Measurements from ENCODE around the gene RAMP2.
"Not testable (repeated sequence)": the region's sequence is repeated elsewhere in the genome, so short reads cannot be mapped to it uniquely, and the experiment has no call there.

The RAMP2 gene

GRCh38 chr17:42751628-42752027 lies 9.4 kb upstream of the RAMP2 start:
- H3K4me3 Mint-ChIP-seq, result no peak overlapping the region
- H3K4me1 Mint-ChIP-seq (ENCODE audit: low read depth), result no peaks in the 10 kb centered on the region
- no peaks in the 10 kb centered on the region for H3K9me3 Mint-ChIP-seq
- peaks cover 39% of the 10 kb centered on the region for H3K27me3 Mint-ChIP-seq
- no peaks in the 10 kb centered on the region for H3K36me3 Mint-ChIP-seq (ENCODE audit: low read depth)
- no peak overlapping the region for H3K27ac Mint-ChIP-seq

GRCh38 chr17:42754782-42755181 lies 6.2 kb upstream of the RAMP2 start:
- Mint-ChIP-seq H3K4me1 (ENCODE audit: low read depth) (peaks cover 2% of the 10 kb centered on the region), H3K27me3 (peaks cover 51% of the 10 kb centered on the region)

GRCh38 chr17:42759982-42760651 lies 910 bp upstream of the RAMP2 start:
- Mint-ChIP-seq H3K9me3 (no peaks in the 10 kb centered on the region), H3K36me3 (ENCODE audit: low read depth) (no peaks in the 10 kb centered on the region), H3K27ac (no peak overlapping the region), H3K4me1 (ENCODE audit: low read depth) (peaks cover 10% of the 10 kb centered on the region), H3K27me3 (peaks cover 63% of the 10 kb centered on the region), H3K4me3 (peak overlapping the region; percentile 51)

More at GRCh38 chr17:42754782-42755181, 6.2 kb upstream of the RAMP2 start:
- H3K36me3 Mint-ChIP-seq (ENCODE audit: low read depth), result no peaks in the 10 kb centered on the region
- H3K9me3 Mint-ChIP-seq, result no peaks in the 10 kb centered on the region
- no peak overlapping the region for H3K4me3 Mint-ChIP-seq
- no peak overlapping the region for H3K27ac Mint-ChIP-seq

GRCh38 chr17:42761638-42762037 lies 611 bp downstream of the RAMP2 start:
- Mint-ChIP-seq H3K4me1 (ENCODE audit: low read depth) (peaks cover 10% of the 10 kb centered on the region), H3K36me3 (ENCODE audit: low read depth) (no peaks in the 10 kb centered on the region), H3K9me3 (no peaks in the 10 kb centered on the region), H3K4me3 (no peak overlapping the region), H3K27me3 (peaks cover 60% of the 10 kb centered on the region), H3K27ac (no peak overlapping the region)

GRCh38 chr17:42766124-42766523 lies 5.1 kb downstream of the RAMP2 start:
- Mint-ChIP-seq H3K27me3 (peaks cover 45% of the 10 kb centered on the region), H3K9me3 (no peaks in the 10 kb centered on the region), H3K27ac (no peak overlapping the region), H3K36me3 (ENCODE audit: low read depth) (no peaks in the 10 kb centered on the region), H3K4me1 (ENCODE audit: low read depth) (no peaks in the 10 kb centered on the region), H3K4me3 (no peak overlapping the region)

GRCh38 chr17:42767512-42767911 lies 6.5 kb downstream of the RAMP2 start:
- no peaks in the 10 kb centered on the region for H3K36me3 Mint-ChIP-seq (ENCODE audit: low read depth)
- H3K27me3 Mint-ChIP-seq, result peaks cover 36% of the 10 kb centered on the region
- H3K27ac Mint-ChIP-seq, result no peak overlapping the region
- H3K4me1 Mint-ChIP-seq (ENCODE audit: low read depth), result peaks cover 6% of the 10 kb centered on the region
- no peak overlapping the region for H3K4me3 Mint-ChIP-seq
- no peaks in the 10 kb centered on the region for H3K9me3 Mint-ChIP-seq

GRCh38 chr17:42768006-42768405 lies 7.0 kb downstream of the RAMP2 start:
- H3K9me3 Mint-ChIP-seq; H3K36me3 Mint-ChIP-seq (ENCODE audit: low read depth); H3K4me3 Mint-ChIP-seq; H3K27ac Mint-ChIP-seq: not testable (repeated sequence)
- Mint-ChIP-seq H3K27me3 (peaks cover 31% of the 10 kb centered on the region), H3K4me1 (ENCODE audit: low read depth) (peaks cover 10% of the 10 kb centered on the region)

GRCh38 chr17:42769964-42770363 lies 8.9 kb downstream of the RAMP2 start:
- H3K9me3 Mint-ChIP-seq; H3K27ac Mint-ChIP-seq; H3K36me3 Mint-ChIP-seq (ENCODE audit: low read depth); H3K4me3 Mint-ChIP-seq: not testable (repeated sequence)
- H3K4me1 Mint-ChIP-seq (ENCODE audit: low read depth), result peaks cover 30% of the 10 kb centered on the region
- peaks cover 20% of the 10 kb centered on the region for H3K27me3 Mint-ChIP-seq

GRCh38 chr17:42772945-42773289 lies 11.9 kb downstream of the RAMP2 start:
- peaks cover 6% of the 10 kb centered on the region for H3K27me3 Mint-ChIP-seq
- H3K27ac Mint-ChIP-seq, result peak overlapping the region; percentile 96
- H3K4me3 Mint-ChIP-seq, result peak overlapping the region; percentile 100
- H3K9me3 Mint-ChIP-seq, result no peaks in the 10 kb centered on the region
- peaks cover 35% of the 10 kb centered on the region for H3K4me1 Mint-ChIP-seq (ENCODE audit: low read depth)
- peaks cover 30% of the 10 kb centered on the region for H3K36me3 Mint-ChIP-seq (ENCODE audit: low read depth)

GRCh38 chr17:42773290-42774035 lies 12.4 kb downstream of the RAMP2 start, which contains the start of gene VPS25:
Gene VPS25, plus strand, starts transcription at chr17:42773449. Its CDS starts 27 bp downstream, at chr17:42773476.
- Mint-ChIP-seq H3K27ac (peak within 1 kb of the TSS; percentile 96), H3K4me3 (peak within 1 kb of the TSS; percentile 100), H3K27me3 (peaks cover 5% of the 10 kb centered on the region), H3K4me1 (ENCODE audit: low read depth) (peaks cover 35% of the 10 kb centered on the region), H3K36me3 (ENCODE audit: low read depth) (peaks cover 35% of the 10 kb centered on the region), H3K9me3 (no peaks in the 10 kb centered on the region)

- H3K4me3 Mint-ChIP-seq, result peak overlapping the region; percentile 100
- H3K9me3 Mint-ChIP-seq, result no peaks in the 10 kb centered on the region
- H3K27me3 Mint-ChIP-seq, result no peaks in the 10 kb centered on the region
- peaks cover 35% of the 10 kb centered on the region for H3K4me1 Mint-ChIP-seq (ENCODE audit: low read depth)
- peak overlapping the region; percentile 96 for H3K27ac Mint-ChIP-seq
- peaks cover 39% of the 10 kb centered on the region for H3K36me3 Mint-ChIP-seq (ENCODE audit: low read depth)
Observed at GRCh38 chr17:42774066-42774745, 13.2 kb downstream of the RAMP2 start.

GRCh38 chr17:42775534-42776098 lies 14.6 kb downstream of the RAMP2 start:
- Mint-ChIP-seq H3K27ac (no peak overlapping the region), H3K4me3 (no peak overlapping the region), H3K27me3 (no peaks in the 10 kb centered on the region), H3K4me1 (ENCODE audit: low read depth) (peaks cover 35% of the 10 kb centered on the region), H3K9me3 (no peaks in the 10 kb centered on the region), H3K36me3 (ENCODE audit: low read depth) (peaks cover 45% of the 10 kb centered on the region)

- H3K36me3 Mint-ChIP-seq (ENCODE audit: low read depth), result peaks cover 45% of the 10 kb centered on the region
- H3K4me3 Mint-ChIP-seq, result no peak overlapping the region
- H3K9me3 Mint-ChIP-seq, result no peaks in the 10 kb centered on the region
- no peak overlapping the region for H3K27ac Mint-ChIP-seq
- H3K27me3 Mint-ChIP-seq, result peaks cover 23% of the 10 kb centered on the region
- H3K4me1 Mint-ChIP-seq (ENCODE audit: low read depth), result peaks cover 27% of the 10 kb centered on the region
Observed at GRCh38 chr17:42778570-42778969, 17.5 kb downstream of the RAMP2 start.

GRCh38 chr17:42779304-42779935 lies 18.4 kb downstream of the RAMP2 start:
- H3K4me3 Mint-ChIP-seq, result no peak overlapping the region
- H3K9me3 Mint-ChIP-seq, result no peaks in the 10 kb centered on the region
- no peak overlapping the region for H3K27ac Mint-ChIP-seq
- H3K27me3 Mint-ChIP-seq, result peaks cover 31% of the 10 kb centered on the region
- H3K36me3 Mint-ChIP-seq (ENCODE audit: low read depth), result peaks cover 41% of the 10 kb centered on the region
- peaks cover 23% of the 10 kb centered on the region for H3K4me1 Mint-ChIP-seq (ENCODE audit: low read depth)
